Measurements from ENCODE around the gene SLC24A4.

Gene SLC24A4

DNA sequence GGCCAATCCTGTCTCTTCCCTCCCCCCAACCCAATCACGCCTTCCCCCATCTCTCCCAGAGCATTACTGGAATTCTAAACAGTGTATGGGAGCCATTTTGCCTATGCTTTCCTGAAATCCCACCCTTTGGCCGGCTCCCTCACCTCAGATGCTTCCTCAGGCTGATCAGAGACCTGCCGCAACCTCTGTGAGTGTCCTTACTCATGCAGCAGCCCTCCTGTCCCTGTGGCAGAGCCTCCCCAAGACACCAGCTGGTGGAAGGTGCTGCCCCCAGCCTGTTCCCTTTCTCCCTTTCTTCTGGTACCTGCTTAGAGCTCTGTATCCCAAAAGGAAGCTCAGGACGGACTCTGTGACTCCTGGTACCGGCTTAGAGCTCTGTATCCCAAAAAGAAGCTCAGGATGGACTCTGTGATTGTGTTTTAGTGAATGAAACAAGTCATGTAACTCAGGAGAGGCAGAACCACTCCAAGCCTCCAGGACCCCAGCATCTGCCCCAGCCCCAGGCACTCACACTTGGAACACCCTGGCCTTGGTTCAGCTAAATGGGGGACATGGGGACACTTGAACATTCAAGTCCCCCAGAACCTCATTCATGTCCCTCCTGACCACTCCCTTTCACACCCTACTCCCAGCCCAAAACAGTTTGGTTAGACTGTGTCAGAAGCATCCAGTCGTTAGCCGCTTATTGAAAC lies 161.3 kb downstream of the SLC24A4 start:
- Histone ChIP-seq H3K4me2 (ENCODE audit: low read depth, low read length, poor library complexity, severe bottlenecking) (no peak overlapping the region), H3K4me3 (ENCODE audit: low read length, poor library complexity, severe bottlenecking) (no peak overlapping the region), H3K36me3 (ENCODE audit: insufficient read depth, low read length) (no peaks in the 10 kb centered on the region), H4K20me1 (ENCODE audit: insufficient read depth, low read length, poor library complexity, severe bottlenecking) (no peaks in the 10 kb centered on the region), H3K9ac (ENCODE audit: low read depth, low read length, poor library complexity, severe bottlenecking) (no peak overlapping the region), H2AFZ (ENCODE audit: low read length) (no peak overlapping the region), H3F3A (ENCODE audit: low read depth) (no peaks in the 10 kb centered on the region), H3K9me2 (replicated peaks; ENCODE audit: low read depth, low read length) (no peaks in the 10 kb centered on the region), H3K27me3 (ENCODE audit: insufficient read depth, low read length, poor library complexity, severe bottlenecking) (no peaks in the 10 kb centered on the region), H3K4me1 (ENCODE audit: insufficient read depth, low read length, poor library complexity, severe bottlenecking) (peaks cover 6% of the 10 kb centered on the region), H3K9me3 (ENCODE audit: insufficient read depth, low read depth, low read length) (peaks cover under 1% of the 10 kb centered on the region; the same call in 1 of the 2 replicates), H3K79me2 (ENCODE audit: insufficient read depth, low read length) (no peaks in the 10 kb centered on the region)
- no peak for TF ChIP-seq EZH2phosphoT487 (IDR thresholded peaks at IDR 0.05; ENCODE audit: borderline replicate concordance)
- TF ChIP-seq, protein P1, sequence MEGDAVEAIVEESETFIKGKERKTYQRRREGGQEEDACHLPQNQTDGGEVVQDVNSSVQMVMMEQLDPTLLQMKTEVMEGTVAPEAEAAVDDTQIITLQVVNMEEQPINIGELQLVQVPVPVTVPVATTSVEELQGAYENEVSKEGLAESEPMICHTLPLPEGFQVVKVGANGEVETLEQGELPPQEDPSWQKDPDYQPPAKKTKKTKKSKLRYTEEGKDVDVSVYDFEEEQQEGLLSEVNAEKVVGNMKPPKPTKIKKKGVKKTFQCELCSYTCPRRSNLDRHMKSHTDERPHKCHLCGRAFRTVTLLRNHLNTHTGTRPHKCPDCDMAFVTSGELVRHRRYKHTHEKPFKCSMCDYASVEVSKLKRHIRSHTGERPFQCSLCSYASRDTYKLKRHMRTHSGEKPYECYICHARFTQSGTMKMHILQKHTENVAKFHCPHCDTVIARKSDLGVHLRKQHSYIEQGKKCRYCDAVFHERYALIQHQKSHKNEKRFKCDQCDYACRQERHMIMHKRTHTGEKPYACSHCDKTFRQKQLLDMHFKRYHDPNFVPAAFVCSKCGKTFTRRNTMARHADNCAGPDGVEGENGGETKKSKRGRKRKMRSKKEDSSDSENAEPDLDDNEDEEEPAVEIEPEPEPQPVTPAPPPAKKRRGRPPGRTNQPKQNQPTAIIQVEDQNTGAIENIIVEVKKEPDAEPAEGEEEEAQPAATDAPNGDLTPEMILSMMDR (conservative IDR thresholded peaks at IDR 0.05; ENCODE audit: low read length): no peak

DNA sequence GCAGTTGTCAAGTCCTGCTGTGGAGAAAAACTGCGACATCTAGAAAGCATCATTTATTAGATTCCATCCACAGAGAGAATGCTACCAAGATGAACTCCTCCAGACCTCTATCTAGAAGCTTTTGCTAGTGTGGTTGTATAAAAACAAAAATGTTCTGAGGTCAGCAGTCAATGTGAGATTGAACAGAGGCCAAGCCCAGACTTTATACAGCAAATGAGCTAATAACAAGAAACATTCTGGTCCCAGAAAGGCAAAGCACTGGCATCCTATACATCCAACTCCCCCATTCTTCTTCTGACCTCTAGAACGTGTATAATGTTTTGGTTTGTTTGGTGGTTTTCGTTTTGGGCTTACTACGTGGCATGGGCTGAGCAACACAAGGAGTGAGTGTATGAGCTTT lies 163.9 kb downstream of the SLC24A4 start:
- H3K4me2 ChIP-seq (ENCODE audit: low read depth, low read length, poor library complexity, severe bottlenecking): no peak overlapping the region
- no peaks in the 10 kb centered on the region for H3K9me2 ChIP-seq (replicated peaks; ENCODE audit: low read depth, low read length)
- H3K9ac ChIP-seq (ENCODE audit: low read depth, low read length, poor library complexity, severe bottlenecking): no peak overlapping the region
- no peaks in the 10 kb centered on the region for H3K36me3 ChIP-seq (ENCODE audit: insufficient read depth, low read length)
- no peaks in the 10 kb centered on the region for H3K79me2 ChIP-seq (ENCODE audit: insufficient read depth, low read length)
- H3K27me3 ChIP-seq (ENCODE audit: insufficient read depth, low read length, poor library complexity, severe bottlenecking): no peaks in the 10 kb centered on the region
- no peak overlapping the region for H2AFZ ChIP-seq (ENCODE audit: low read length)
- no peaks in the 10 kb centered on the region for H3F3A ChIP-seq (ENCODE audit: low read depth)
- H4K20me1 ChIP-seq (ENCODE audit: insufficient read depth, low read length, poor library complexity, severe bottlenecking): no peaks in the 10 kb centered on the region
- H3K4me1 ChIP-seq (ENCODE audit: insufficient read depth, low read length, poor library complexity, severe bottlenecking): peaks cover 6% of the 10 kb centered on the region
- no peak overlapping the region for H3K4me3 ChIP-seq (ENCODE audit: low read length, poor library complexity, severe bottlenecking)
- H3K9me3 ChIP-seq (ENCODE audit: insufficient read depth, low read depth, low read length): no peaks in the 10 kb centered on the region
- no peak for TF ChIP-seq EZH2phosphoT487 (IDR thresholded peaks at IDR 0.05; ENCODE audit: borderline replicate concordance)
- TF ChIP-seq, protein P1 (conservative IDR thresholded peaks at IDR 0.05; ENCODE audit: low read length): no peak

DNA sequence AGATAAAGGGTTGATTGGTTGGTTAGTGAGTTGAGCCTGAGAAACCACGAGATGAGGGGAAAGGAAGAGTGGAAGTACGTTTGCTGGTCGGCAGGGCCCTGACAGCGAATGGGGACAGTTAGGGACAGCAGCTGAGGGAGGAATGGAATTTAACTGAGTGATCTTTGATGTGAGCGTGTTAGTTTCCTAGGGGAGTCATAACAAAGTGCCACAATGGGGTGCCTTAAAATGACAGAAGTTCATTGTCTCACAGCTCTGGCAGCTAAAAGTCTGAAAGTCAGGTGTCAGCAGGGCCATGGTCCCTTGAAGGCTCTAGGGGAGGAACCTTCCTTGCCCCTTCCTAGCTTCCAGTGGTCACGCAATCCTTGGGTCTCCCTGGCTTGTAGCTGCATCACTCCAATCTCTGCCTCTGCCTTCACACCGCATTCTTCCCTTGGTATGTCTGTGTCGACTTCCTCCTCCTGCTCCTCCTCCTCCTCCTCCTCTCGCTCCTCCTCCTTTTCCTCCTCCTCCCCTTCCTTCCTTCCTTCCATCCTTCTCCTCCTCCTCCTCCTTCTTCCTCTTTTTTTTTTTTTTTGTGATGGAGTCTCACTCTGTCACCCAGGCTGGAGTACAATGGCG lies 164.7 kb downstream of the SLC24A4 start:
- Histone ChIP-seq H3K9ac (ENCODE audit: low read depth, low read length, poor library complexity, severe bottlenecking) (no peak overlapping the region), H4K20me1 (ENCODE audit: insufficient read depth, low read length, poor library complexity, severe bottlenecking) (no peaks in the 10 kb centered on the region), H3K27me3 (ENCODE audit: insufficient read depth, low read length, poor library complexity, severe bottlenecking) (no peaks in the 10 kb centered on the region), H3K4me1 (ENCODE audit: insufficient read depth, low read length, poor library complexity, severe bottlenecking) (peaks cover 6% of the 10 kb centered on the region), H3K79me2 (ENCODE audit: insufficient read depth, low read length) (no peaks in the 10 kb centered on the region), H3K36me3 (ENCODE audit: insufficient read depth, low read length) (no peaks in the 10 kb centered on the region), H3K4me3 (ENCODE audit: low read length, poor library complexity, severe bottlenecking) (no peak overlapping the region), H2AFZ (ENCODE audit: low read length) (no peak overlapping the region), H3K4me2 (ENCODE audit: low read depth, low read length, poor library complexity, severe bottlenecking) (no peak overlapping the region), H3K9me3 (ENCODE audit: insufficient read depth, low read depth, low read length) (no peaks in the 10 kb centered on the region), H3K9me2 (replicated peaks; ENCODE audit: low read depth, low read length) (no peaks in the 10 kb centered on the region), H3F3A (ENCODE audit: low read depth) (no peaks in the 10 kb centered on the region)
- TF ChIP-seq EZH2phosphoT487 (IDR thresholded peaks at IDR 0.05; ENCODE audit: borderline replicate concordance): no peak
- TF ChIP-seq, protein P1 (conservative IDR thresholded peaks at IDR 0.05; ENCODE audit: low read length): no peak
